ENCODE data around the gene TTLL12.

DNA sequence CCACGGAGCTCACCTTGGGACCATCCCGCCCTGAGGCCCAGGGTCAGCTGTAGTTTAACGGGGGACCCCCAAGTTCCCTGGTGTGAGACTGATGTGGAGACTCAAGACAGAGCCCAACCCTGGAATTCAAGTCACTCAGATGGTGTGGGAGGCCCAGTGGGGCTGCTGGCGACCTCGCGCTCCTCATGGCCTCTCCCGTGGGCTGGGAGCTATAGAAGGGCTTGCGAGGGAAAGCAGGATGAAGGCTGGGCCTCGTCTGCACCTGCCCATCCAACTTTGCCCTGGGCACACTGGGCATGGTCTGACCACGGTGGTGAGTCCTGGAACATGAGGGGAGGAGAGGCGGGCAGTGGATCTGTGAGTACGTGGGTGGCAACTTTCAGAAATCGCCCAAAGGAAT is 13.6 kb upstream of the TTLL12 start:
- TF ChIP-seq POLR2A (IDR thresholded peaks at IDR 0.05; ENCODE audit: low read length): no peak
- no peak for TF ChIP-seq GATA1 (IDR thresholded peaks at IDR 0.05; ENCODE audit: low read depth, low read length)
